ENCODE results near the gene CACNG8. TPM values are rescaled to one million over a fixed set of nuclear protein-coding genes. Genes with fewer than 3 reads are reported as not detected.
"Not testable (repeated sequence)": the region's sequence is repeated elsewhere in the genome, so short reads cannot be mapped to it uniquely, and the experiment has no call there.

CACNG8 gene
- total RNA-seq, 1 experiment from 2014 or later, result 1.8 TPM

- DNase-seq (ENCODE audit: low spot score), result no peak
- in situ Hi-C loops (cut with HindIII; ENCODE audit: low sequenced_read_pairs), result no loop called here
These were observed 60.5 kb downstream of the CACNG8 start for GRCh38 chr19:54023191-54023590.

DNA sequence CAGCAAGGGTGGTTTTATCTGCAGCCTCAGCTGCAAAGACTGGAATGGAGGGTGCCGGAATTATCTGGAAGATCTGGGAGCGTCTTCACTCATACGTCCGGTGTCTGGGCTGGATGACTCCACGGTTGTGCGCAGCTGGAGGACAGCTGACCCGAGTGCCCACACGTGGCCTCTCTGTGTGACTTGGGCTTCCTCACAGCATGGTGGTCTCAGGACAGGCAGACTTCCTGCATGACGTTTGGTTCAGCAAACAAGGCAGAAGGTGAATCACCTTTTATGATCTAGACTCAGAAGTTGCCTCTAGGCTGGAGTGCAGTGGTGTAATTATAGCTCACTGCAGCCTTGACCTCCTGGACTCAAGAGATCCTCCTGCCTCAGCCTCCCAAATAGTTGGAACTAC is 61.9 kb downstream of the CACNG8 start:
- no peak for DNase-seq (ENCODE audit: low spot score)
- in situ Hi-C loops (cut with HindIII; ENCODE audit: low sequenced_read_pairs), result no loop called here

GRCh38 chr19:54026656-54027055 is 63.9 kb downstream of the CACNG8 start:
- no peak for DNase-seq (ENCODE audit: low spot score)
- in situ Hi-C loops (cut with HindIII; ENCODE audit: low sequenced_read_pairs), result no loop called here

- in situ Hi-C loops (cut with HindIII; ENCODE audit: low sequenced_read_pairs), result no loop called here
- DNase-seq (ENCODE audit: low spot score), result no peak
These were observed 66.6 kb downstream of the CACNG8 start for GRCh38 chr19:54029301-54029700.

DNA sequence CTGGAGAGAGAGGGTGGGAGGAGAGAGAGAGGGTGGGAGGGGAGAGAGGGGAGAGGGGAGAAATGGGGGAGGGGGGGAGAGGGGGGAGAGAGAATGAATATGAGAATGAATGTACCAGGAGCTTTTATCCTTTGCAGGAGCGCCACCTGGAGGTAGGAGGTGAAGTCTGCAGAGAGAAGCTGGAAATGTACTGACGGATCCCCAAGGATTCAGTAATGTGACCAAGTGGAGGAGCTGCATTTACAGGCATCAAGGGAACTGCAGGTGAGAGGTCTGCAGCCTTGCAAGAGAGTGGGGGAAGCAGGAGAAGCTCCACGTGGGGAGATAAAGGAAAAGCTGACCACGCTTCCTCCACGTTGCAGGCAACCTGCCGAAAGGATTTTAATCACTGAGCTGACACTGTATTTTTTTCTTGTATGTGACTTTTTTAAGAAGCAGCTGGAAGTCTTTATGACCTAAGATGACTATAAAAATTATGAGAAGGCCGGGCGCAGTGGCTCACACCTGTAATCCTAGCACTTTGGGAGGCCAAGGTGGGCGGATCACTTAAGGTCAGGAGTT is 67.3 kb downstream of the CACNG8 start:
- in situ Hi-C loops (cut with HindIII; ENCODE audit: low sequenced_read_pairs), result no loop called here

GRCh38 chr19:54030895-54031586 is 68.3 kb downstream of the CACNG8 start:
- in situ Hi-C loops (cut with HindIII; ENCODE audit: low sequenced_read_pairs), result no loop called here
- DNase-seq (ENCODE audit: low spot score), result no peak

More for the DNA sequence above, 67.3 kb downstream of the CACNG8 start:
- DNase-seq (ENCODE audit: low spot score), result peak; percentile 44

DNA sequence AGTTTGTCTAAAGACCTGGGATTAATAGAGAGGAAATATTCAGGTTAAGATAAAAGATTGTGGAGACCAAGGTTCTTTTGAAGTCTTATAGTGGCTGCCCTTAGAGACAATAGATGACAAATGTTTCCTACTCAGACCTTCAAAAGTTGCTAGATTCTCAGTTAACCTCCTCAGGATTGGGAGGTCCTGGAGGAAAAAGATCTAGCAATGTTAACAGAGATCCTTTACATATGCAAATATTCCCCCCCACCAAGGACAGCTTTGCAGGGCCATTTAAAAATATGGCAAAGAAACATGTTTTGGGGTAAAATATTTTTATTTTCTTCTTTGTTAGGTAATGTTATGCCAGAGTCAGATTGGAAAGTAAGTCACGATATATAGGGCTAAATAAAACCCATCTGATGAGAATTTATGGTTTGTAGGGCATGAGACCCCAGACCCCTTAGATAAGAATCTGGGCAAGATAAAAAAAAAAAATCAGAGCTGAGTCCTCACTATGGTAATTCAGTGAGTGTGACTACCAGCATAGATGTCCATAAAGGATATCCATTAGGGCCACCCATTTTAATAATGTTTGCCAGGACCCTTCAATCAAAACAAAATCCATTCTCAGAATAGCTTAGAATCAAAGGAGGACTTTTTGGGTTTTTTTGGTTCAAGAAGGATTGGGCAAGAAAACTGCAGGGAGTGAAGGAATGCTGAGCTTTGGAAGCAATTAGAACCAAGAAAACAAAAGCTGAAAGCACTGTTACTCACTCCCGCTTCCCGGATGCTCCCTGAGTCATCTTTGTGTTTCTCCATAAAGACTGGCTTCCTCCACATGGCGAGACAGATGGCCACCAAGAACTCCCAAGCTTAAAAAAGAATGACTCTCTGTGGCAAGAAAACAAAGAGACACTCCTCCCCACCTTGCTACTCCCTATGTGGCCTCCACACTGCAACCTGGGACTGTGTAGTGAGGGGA is 72.8 kb downstream of the CACNG8 start:
- in situ Hi-C loops (cut with HindIII; ENCODE audit: low sequenced_read_pairs), result no loop called here

DNA sequence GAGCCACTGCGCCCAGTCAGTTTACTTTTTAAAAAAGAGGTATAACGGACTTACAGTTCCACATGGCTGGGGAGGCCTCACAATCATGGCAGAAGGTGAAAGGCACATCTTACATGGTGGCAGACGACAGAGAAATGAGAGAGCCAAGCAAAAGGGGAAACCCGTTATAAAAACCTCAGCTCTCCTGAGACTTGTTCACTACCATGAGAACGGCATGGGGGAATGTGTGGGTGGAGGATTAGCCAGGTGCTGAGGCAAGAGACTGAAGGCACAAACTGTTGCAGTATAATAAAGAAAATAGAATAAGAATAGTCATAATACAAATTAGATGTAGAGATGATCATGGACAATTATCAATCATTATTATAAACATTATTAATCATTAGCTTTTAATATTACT is 73.8 kb downstream of the CACNG8 start:
- DNase-seq (ENCODE audit: low spot score); in situ Hi-C loops (cut with HindIII; ENCODE audit: low sequenced_read_pairs): not testable (repeated sequence)

More for the DNA sequence above, 72.8 kb downstream of the CACNG8 start:
- no peak for DNase-seq (ENCODE audit: low spot score)

Other genes with a start within 250 kb of the CACNG8 start
- not detected in 2 replicates for gene NLRP12, start 138.6 kb upstream of the CACNG8 start, total RNA-seq (2014; rRNA removed; shearing (Covaris generic))
- gene MYADM, start 95.1 kb upstream of the CACNG8 start, total RNA-seq (2014; rRNA removed; shearing (Covaris generic)), result 6.1 and 6.3 TPM in 2 replicates
- 0.17 and 1.6 TPM in 2 replicates for gene PRKCG, start 80.7 kb upstream of the CACNG8 start, total RNA-seq (2014; rRNA removed; shearing (Covaris generic))
- gene CACNG7, start 53.7 kb upstream of the CACNG8 start, total RNA-seq (2014; rRNA removed; shearing (Covaris generic)), result 6.9 and 11.0 TPM in 2 replicates
- not detected in 2 replicates for gene CACNG6, start 28.7 kb downstream of the CACNG8 start, total RNA-seq (2014; rRNA removed; shearing (Covaris generic))
- 0.71 TPM in 1 of 2 replicates, not detected in the other for gene VSTM1, start 101.0 kb downstream of the CACNG8 start, total RNA-seq (2014; rRNA removed; shearing (Covaris generic))
- not detected in 2 replicates for gene TARM1, start 118.4 kb downstream of the CACNG8 start, total RNA-seq (2014; rRNA removed; shearing (Covaris generic))
- 1.7 TPM in 1 of 2 replicates, not detected in the other for gene OSCAR, start 137.9 kb downstream of the CACNG8 start, total RNA-seq (2014; rRNA removed; shearing (Covaris generic))
- 28.7 and 54.7 TPM in 2 replicates for gene NDUFA3, start 139.9 kb downstream of the CACNG8 start, total RNA-seq (2014; rRNA removed; shearing (Covaris generic))
- gene TFPT, start 152.7 kb downstream of the CACNG8 start, total RNA-seq (2014; rRNA removed; shearing (Covaris generic)), result 21.6 and 23.5 TPM in 2 replicates
- gene PRPF31, start 152.8 kb downstream of the CACNG8 start, total RNA-seq (2014; rRNA removed; shearing (Covaris generic)), result 111 and 113 TPM in 2 replicates
- 11.6 and 15.2 TPM in 2 replicates for gene CNOT3, start 174.8 kb downstream of the CACNG8 start, total RNA-seq (2014; rRNA removed; shearing (Covaris generic))
- 5.5 and 7.3 TPM in 2 replicates for gene LENG1, start 196.8 kb downstream of the CACNG8 start, total RNA-seq (2014; rRNA removed; shearing (Covaris generic))
- gene TMC4, start 210.2 kb downstream of the CACNG8 start, total RNA-seq (2014; rRNA removed; shearing (Covaris generic)), result 9.6 TPM in 1 of 2 replicates, not detected in the other
- gene MBOAT7, start 226.6 kb downstream of the CACNG8 start, total RNA-seq (2014; rRNA removed; shearing (Covaris generic)), result 36.3 and 46.0 TPM in 2 replicates
- gene TSEN34, start 228.4 kb downstream of the CACNG8 start, total RNA-seq (2014; rRNA removed; shearing (Covaris generic)), result 146 and 178 TPM in 2 replicates
- gene RPS9, start 237.9 kb downstream of the CACNG8 start, total RNA-seq (2014; rRNA removed; shearing (Covaris generic)), result 2,874 and 3,759 TPM in 2 replicates